ENCODE measurements around the gene PIEZO2. TPM values are rescaled to one million over a fixed set of nuclear protein-coding genes. Genes with fewer than 3 reads are reported as not detected.
"Not testable (repeated sequence)": the region's sequence is repeated elsewhere in the genome, so short reads cannot be mapped to it uniquely, and the experiment has no call there.

The PIEZO2 gene
- total RNA-seq, 1 donor from 2014 or later: 8.4 TPM

DNA sequence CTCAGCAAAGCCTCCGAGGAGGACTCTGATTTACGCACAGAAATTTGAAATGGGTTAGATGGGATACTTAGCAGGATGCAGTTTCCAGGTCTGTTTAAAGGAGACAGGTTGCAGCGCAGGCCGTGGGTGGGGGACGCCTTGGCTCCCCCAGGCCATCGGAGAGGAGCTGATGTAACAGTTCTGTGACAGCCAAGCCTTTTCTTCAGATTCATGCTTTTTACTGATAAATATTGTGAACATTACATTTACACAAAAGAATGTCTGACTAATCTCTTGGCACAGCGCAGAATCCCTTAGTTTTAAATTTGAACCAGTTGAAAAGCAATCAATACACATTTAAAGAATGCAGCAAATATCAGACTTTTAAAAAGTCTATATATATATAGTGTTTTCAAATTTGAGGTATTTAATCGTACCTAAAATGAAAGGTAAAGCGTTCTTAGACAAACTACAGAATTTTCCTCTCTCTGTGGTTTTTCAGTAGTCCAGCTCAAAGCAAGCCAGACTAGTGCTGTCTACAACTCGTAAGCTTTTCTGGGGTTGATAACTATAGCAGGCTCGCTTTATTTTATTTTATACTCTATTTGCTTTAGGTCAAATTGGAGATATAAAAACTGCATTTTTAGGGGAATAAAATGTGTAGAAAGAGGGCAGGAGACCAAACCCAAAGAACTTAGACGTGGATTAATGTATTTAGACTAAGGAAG lies 221.9 kb downstream of the PIEZO2 start:
- Mint-ChIP-seq H3K4me1 (ENCODE audit: unreplicated experiment) (peaks cover 27% of the 10 kb centered on the region), H3K27me3 (ENCODE audit: unreplicated experiment) (no peaks in the 10 kb centered on the region), H3K27ac (ENCODE audit: unreplicated experiment) (no peak overlapping the region), H3K9me3 (ENCODE audit: unreplicated experiment) (no peaks in the 10 kb centered on the region), H3K36me3 (ENCODE audit: low read depth, unreplicated experiment) (no peaks in the 10 kb centered on the region), H3K4me3 (ENCODE audit: unreplicated experiment) (no peak overlapping the region)
- TF ChIP-seq, protein P1, sequence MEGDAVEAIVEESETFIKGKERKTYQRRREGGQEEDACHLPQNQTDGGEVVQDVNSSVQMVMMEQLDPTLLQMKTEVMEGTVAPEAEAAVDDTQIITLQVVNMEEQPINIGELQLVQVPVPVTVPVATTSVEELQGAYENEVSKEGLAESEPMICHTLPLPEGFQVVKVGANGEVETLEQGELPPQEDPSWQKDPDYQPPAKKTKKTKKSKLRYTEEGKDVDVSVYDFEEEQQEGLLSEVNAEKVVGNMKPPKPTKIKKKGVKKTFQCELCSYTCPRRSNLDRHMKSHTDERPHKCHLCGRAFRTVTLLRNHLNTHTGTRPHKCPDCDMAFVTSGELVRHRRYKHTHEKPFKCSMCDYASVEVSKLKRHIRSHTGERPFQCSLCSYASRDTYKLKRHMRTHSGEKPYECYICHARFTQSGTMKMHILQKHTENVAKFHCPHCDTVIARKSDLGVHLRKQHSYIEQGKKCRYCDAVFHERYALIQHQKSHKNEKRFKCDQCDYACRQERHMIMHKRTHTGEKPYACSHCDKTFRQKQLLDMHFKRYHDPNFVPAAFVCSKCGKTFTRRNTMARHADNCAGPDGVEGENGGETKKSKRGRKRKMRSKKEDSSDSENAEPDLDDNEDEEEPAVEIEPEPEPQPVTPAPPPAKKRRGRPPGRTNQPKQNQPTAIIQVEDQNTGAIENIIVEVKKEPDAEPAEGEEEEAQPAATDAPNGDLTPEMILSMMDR (IDR thresholded peaks at IDR 0.05; ENCODE audit: unreplicated experiment): no peak
- DNase-seq (ENCODE audit: low spot score): no peak

DNA sequence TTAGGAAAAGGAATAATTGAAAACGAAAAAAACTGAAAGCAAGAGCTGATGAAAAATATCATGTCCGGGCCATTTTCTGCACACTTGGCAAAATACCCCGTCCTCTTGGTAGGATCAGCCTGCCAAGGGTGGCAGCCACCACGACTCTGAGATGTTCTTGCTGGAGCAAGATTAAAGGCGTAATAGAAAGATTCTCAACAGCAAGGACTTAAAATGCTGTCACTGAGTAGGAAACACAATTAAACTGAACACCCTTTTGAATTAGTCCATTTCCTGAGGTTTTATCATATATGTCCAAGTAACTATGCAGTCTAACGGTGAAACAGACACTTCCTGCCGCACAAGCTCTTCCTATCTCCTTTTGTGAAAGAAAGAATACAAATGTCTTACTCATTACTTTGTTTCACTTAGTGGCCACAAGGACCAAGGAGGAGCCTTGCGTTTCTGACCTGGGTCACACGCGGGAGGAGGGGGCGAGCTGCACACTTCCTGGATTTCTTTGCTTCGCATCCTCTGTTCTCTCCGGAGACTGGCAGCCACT lies 222.7 kb downstream of the PIEZO2 start:
- H3K9me3 Mint-ChIP-seq (ENCODE audit: unreplicated experiment): no peaks in the 10 kb centered on the region
- DNase-seq (ENCODE audit: low spot score): peak; percentile 11
- no peaks in the 10 kb centered on the region for H3K27me3 Mint-ChIP-seq (ENCODE audit: unreplicated experiment)
- no peaks in the 10 kb centered on the region for H3K36me3 Mint-ChIP-seq (ENCODE audit: low read depth, unreplicated experiment)
- no peak overlapping the region for H3K27ac Mint-ChIP-seq (ENCODE audit: unreplicated experiment)
- no peak overlapping the region for H3K4me3 Mint-ChIP-seq (ENCODE audit: unreplicated experiment)
- TF ChIP-seq, protein P1 (IDR thresholded peaks at IDR 0.05; ENCODE audit: unreplicated experiment): no peak
- H3K4me1 Mint-ChIP-seq (ENCODE audit: unreplicated experiment): peaks cover 28% of the 10 kb centered on the region

GRCh38 chr18:10924290-10924689 lies 225.1 kb downstream of the PIEZO2 start:
- H3K27ac Mint-ChIP-seq (ENCODE audit: unreplicated experiment): no peak overlapping the region
- no peaks in the 10 kb centered on the region for H3K36me3 Mint-ChIP-seq (ENCODE audit: low read depth, unreplicated experiment)
- no peak for DNase-seq (ENCODE audit: low spot score)
- no peak overlapping the region for H3K4me3 Mint-ChIP-seq (ENCODE audit: unreplicated experiment)
- H3K4me1 Mint-ChIP-seq (ENCODE audit: unreplicated experiment): peaks cover 26% of the 10 kb centered on the region
- no peaks in the 10 kb centered on the region for H3K9me3 Mint-ChIP-seq (ENCODE audit: unreplicated experiment)
- TF ChIP-seq, protein P1 (IDR thresholded peaks at IDR 0.05; ENCODE audit: unreplicated experiment): no peak
- no peaks in the 10 kb centered on the region for H3K27me3 Mint-ChIP-seq (ENCODE audit: unreplicated experiment)

DNA sequence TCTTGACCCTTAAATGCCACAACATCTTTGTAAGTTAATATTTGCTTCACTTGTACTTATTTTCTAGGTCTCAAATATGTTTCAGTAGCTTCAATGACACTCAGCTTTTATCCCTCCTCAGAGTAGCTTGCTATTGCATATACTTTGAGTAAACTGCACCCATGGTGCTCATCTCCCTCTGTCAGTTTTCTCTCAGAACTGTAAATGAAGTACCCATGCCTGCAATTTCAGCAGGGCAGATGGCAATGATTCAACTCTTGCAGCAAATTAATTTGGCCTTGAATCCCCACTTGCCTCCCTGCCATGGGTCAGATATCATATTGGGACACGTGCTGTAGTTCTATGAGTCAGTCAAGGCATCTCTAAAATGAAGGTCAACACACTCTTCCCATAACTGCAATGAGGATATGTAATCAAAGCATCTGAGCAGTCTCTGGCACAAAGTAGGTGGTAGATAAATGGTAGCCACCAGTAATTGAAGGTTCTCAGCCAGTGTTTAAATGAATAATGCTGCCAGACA lies 225.8 kb downstream of the PIEZO2 start:
- H3K27ac Mint-ChIP-seq (ENCODE audit: unreplicated experiment): no peak overlapping the region
- DNase-seq (ENCODE audit: low spot score): no peak
- no peaks in the 10 kb centered on the region for H3K27me3 Mint-ChIP-seq (ENCODE audit: unreplicated experiment)
- H3K4me3 Mint-ChIP-seq (ENCODE audit: unreplicated experiment): no peak overlapping the region
- TF ChIP-seq, protein P1 (IDR thresholded peaks at IDR 0.05; ENCODE audit: unreplicated experiment): no peak
- H3K4me1 Mint-ChIP-seq (ENCODE audit: unreplicated experiment): peaks cover 26% of the 10 kb centered on the region
- no peaks in the 10 kb centered on the region for H3K9me3 Mint-ChIP-seq (ENCODE audit: unreplicated experiment)
- H3K36me3 Mint-ChIP-seq (ENCODE audit: low read depth, unreplicated experiment): no peaks in the 10 kb centered on the region

GRCh38 chr18:10923141-10923540 lies 226.2 kb downstream of the PIEZO2 start:
- TF ChIP-seq, protein P1 (IDR thresholded peaks at IDR 0.05; ENCODE audit: unreplicated experiment): no peak
- no peak overlapping the region for H3K27ac Mint-ChIP-seq (ENCODE audit: unreplicated experiment)
- no peak overlapping the region for H3K4me3 Mint-ChIP-seq (ENCODE audit: unreplicated experiment)
- H3K36me3 Mint-ChIP-seq (ENCODE audit: low read depth, unreplicated experiment): no peaks in the 10 kb centered on the region
- H3K9me3 Mint-ChIP-seq (ENCODE audit: unreplicated experiment): no peaks in the 10 kb centered on the region
- H3K27me3 Mint-ChIP-seq (ENCODE audit: unreplicated experiment): no peaks in the 10 kb centered on the region
- peaks cover 26% of the 10 kb centered on the region for H3K4me1 Mint-ChIP-seq (ENCODE audit: unreplicated experiment)
- DNase-seq (ENCODE audit: low spot score): no peak

DNA sequence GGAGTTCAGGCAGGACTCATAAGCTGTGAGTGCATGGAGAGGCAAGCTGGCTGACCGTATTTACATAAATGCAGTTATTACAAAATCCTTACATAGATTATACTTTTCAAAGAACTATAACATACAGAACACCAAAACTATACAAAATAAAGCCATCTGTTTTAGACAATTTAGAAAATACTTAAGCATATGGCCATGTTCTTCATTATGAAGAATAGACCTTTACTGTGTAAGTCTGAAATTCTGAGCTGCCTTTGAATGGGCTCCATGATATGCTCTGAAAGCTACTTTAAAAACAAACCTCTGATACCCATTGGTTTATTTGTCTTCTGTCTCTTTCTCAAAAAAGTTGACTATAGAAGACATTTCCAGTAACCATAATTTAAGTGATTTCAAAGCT lies 226.7 kb downstream of the PIEZO2 start:
- DNase-seq (ENCODE audit: low spot score); H3K27ac Mint-ChIP-seq (ENCODE audit: unreplicated experiment); H3K4me3 Mint-ChIP-seq (ENCODE audit: unreplicated experiment); H3K27me3 Mint-ChIP-seq (ENCODE audit: unreplicated experiment); H3K9me3 Mint-ChIP-seq (ENCODE audit: unreplicated experiment); H3K36me3 Mint-ChIP-seq (ENCODE audit: low read depth, unreplicated experiment): not testable (repeated sequence)
- peaks cover 23% of the 10 kb centered on the region for H3K4me1 Mint-ChIP-seq (ENCODE audit: unreplicated experiment)

DNA sequence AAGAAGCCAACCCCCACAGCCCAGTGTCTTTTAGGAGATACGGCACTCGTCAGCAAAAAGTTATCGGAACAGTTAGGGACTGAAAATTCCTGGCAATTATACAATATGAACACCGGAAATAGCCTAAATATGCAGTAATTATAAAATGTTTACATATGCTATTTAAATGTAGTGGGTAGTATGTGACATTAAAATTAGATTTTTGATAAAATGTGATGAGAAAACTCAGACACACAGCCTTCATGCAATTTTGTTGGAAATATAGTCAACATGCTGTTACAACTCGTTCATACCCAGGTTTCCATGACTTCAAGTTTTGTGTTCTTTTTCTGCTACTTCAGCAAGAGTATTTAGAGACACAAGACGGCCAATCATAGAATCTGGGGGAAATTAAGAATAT lies 229.1 kb downstream of the PIEZO2 start:
- not testable (repeated sequence) for H3K27ac Mint-ChIP-seq (ENCODE audit: unreplicated experiment); H3K27me3 Mint-ChIP-seq (ENCODE audit: unreplicated experiment); H3K4me1 Mint-ChIP-seq (ENCODE audit: unreplicated experiment); H3K4me3 Mint-ChIP-seq (ENCODE audit: unreplicated experiment); DNase-seq (ENCODE audit: low spot score); H3K36me3 Mint-ChIP-seq (ENCODE audit: low read depth, unreplicated experiment); H3K9me3 Mint-ChIP-seq (ENCODE audit: unreplicated experiment)

Data from endothelial cell (in vitro differentiated cells).